Hematopoietic multipotent progenitor cell treated with erythropoietin and hydrocortisone succinate and interleukin-3 and kit ligand, for 6 days (in vitro differentiated cells): ENCODE data around the gene TUBGCP4.
A peak's percentile ranks its signal among the peaks of the same experiment; 100 is the strongest.
"Not testable (repeated sequence)": the region's sequence is repeated elsewhere in the genome, so short reads cannot be mapped to it uniquely, and the experiment has no call there.

Experiments
- DNase-seq: peaks from one replicate; pipeline ENCODE4 v3.0.0-alpha.2; 2015

TUBGCP4 gene, protein sequence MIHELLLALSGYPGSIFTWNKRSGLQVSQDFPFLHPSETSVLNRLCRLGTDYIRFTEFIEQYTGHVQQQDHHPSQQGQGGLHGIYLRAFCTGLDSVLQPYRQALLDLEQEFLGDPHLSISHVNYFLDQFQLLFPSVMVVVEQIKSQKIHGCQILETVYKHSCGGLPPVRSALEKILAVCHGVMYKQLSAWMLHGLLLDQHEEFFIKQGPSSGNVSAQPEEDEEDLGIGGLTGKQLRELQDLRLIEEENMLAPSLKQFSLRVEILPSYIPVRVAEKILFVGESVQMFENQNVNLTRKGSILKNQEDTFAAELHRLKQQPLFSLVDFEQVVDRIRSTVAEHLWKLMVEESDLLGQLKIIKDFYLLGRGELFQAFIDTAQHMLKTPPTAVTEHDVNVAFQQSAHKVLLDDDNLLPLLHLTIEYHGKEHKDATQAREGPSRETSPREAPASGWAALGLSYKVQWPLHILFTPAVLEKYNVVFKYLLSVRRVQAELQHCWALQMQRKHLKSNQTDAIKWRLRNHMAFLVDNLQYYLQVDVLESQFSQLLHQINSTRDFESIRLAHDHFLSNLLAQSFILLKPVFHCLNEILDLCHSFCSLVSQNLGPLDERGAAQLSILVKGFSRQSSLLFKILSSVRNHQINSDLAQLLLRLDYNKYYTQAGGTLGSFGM

DNA sequence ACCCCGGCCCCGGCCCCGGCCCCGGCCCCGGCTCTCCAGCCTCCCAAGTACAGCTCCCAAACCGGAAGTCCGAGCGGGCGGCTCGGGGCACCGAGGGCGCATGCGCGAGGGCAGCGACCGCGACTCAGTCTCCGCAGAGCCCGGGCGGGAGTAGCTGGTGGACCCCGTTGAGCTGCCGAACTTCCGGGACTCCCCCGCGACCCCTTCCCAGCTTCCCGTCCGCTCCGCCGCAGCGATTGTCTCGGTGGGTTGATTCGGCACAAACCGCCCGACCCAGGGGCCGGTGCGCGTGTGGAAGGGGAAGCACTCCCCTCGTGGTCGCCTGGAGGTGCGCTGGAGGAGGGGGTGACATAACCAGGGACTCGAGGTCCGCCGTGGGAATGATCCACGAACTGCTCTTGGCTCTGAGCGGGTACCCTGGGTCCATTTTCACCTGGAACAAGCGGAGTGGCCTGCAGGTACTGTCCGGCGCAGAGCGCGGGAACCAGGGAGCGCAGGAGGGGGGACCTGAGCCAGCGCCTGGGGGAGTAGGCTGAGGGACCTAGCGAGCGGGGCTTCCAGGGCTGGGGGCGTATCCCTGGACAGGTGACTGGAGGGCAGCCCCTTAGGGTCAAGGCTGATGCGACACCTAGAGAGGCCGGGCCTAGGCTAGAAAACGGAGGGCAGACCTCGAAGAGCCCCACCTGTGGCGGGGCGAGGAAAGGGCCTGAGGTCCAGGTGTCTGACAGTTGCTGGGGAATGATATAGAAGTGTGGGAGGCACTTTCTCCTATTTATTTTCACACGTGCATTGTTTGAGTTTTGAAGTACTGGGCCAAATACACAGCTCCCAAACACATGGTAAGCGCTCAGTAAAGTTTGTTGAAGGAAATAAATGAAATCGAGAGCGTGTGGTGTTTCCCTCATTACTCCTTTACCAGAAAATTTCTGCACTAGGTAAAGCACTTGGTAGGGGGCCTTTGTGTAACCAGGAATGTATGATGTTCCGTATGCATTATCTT is at the start of gene TUBGCP4, which contains the start of gene ZSCAN29:
Gene TUBGCP4, plus strand, starts transcription at position 127 of the 1,000 bp plus-strand sequence. Its CDS starts 254 bp downstream, at position 381.
Gene ZSCAN29, minus strand, starts transcription at position 69 of the 1,000 bp plus-strand sequence. CDS start 1,130 bp downstream, outside the sequence.
- DNase-seq, result peak; percentile 91

DNA sequence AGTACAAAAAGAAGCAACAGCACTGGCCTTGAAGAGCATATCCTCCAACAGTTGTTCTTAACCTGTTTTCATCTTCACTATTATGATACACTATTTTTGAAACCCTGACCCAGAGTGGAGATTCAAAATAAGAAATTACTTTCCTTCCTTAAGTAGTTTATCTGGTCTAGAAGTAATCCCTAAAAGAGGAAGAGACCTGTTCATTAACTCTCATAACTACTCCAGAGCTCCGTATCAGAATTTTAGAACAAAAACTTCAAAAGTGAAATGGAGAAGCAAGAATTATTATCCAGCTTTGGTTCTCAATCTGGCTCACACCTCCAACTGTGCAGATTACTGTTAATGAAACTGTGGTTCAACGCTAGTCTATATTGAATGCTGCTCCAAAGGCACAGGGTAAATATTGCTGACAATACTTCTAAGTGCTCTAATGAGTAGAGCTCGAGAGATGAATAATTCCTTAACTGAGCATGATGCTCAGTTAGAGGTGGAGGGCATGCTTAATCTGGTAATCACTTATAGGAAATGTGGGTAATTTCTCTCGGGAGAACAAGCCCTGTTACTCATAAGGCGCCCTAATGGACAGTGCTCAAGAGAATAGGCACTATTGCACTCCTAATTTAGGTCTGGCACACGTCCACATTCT is 45.7 kb upstream of the TUBGCP4 start:
- no peak for DNase-seq

DNA sequence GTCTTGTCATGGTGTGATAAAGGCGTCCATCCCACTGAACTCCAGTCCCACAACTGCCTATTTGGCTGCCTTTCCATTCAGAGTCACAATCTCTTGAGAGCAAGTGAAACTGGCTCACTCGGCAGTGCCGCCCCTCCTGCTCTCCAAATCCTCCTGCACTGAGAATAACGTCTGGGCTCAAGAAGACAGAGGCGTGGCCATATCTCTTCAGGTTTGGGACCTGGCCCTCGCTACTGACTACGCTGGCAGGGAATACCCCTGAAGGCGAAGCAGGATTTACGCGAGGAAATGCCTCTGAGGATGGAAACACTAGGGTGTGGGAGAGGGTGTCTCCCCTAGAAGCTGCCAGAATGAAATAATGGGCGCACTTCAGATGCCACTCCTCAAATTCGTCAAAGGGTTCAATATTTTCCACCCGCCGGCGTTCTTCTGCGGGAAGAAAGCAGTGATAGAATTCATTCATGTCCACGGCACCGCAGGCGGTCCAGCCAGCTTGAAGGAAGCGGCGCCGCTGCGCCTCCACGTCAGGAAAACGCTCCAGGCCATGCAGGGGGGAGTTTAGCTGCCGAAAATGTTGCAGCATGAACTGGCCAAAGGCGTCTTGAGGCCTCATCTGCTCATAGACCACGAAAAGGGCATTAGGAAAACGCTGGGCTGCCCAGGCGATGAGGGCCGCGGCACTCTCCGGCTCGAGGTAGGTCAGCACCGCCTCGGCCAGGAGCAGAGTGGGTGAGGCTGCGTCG is 41.5 kb upstream of the TUBGCP4 start:
- peak; percentile 59 for DNase-seq

DNA sequence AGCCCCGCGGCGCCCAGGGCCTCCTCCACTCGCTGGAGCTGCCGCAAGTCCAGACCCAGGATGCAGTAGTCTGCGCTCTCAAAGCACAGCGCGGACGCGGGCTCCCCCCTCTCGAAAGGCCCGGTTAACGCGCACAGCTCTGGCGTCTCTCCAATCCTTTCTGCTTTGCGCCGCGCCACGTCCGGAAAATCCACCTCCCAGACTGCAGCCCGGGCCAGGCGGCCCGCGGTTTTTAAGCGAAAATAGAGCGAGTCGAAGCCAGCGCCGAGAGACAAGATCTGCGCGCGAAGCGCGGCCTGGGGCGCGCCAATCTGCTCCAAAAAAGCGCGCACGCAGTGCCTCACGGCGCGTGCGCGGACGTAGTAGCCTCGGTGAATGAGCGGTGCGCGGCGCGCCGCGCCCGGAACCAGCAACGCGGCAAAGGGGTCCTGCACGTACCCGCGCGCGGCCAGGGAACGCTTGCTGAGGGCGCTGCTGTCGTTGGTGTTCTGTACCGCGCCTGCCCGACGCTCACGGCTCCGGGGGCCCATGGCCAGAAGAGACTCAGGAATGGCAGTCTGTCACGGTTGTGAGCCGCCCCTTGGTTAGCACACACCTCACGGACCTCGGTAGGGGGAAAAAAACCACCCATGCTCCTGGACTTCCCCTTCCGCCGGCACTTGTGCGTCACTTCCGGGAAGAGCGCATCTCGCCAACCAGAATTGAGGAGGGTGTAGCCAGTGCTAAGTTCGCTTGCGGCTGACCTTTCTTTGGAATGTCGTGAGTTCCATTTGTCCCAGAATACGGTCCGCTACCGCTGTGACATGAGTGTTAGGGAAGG is 40.7 kb upstream of the TUBGCP4 start, which contains the start of gene LCMT2:
Gene LCMT2, minus strand, starts transcription at position 614 of the 820 bp plus-strand sequence. Its CDS starts 84 bp downstream, at position 530.
- peak; percentile 96 for DNase-seq

DNA sequence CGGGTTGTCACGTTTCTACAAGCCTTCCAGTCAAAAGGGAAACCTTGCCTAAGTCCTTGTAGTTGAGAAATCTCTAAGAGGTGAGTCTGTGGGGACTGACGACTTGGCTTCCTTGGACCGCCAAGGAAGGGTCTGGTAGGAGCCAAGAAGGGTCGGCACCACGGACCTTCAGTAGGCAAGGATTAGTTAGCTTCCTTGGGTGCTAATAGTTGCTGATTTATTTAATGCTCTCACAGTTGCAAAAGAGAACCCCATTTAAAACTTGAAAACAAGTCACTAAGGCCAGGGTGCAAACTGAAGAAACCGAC is 40.2 kb upstream of the TUBGCP4 start:
- no peak for DNase-seq

DNA sequence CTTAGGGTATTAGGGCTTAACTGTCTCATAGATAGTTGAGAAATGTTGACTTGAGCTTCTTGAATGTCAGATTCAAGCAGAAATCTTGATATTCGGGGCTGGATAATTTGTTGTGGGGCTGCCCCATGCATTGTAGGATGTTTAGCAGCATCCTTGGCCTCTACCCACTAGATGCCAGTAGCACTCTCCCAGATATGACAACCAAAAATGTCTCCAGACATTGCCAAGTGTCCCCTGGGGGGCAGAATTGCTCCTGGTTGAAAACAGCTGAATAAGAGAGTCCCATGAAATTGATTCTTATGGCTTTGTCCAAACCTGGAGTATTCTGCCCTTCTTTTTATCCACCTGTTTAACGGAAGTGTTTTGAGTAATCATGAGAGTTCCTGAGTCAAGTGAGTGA is 24.6 kb upstream of the TUBGCP4 start:
- peak; percentile 37 for DNase-seq

DNA sequence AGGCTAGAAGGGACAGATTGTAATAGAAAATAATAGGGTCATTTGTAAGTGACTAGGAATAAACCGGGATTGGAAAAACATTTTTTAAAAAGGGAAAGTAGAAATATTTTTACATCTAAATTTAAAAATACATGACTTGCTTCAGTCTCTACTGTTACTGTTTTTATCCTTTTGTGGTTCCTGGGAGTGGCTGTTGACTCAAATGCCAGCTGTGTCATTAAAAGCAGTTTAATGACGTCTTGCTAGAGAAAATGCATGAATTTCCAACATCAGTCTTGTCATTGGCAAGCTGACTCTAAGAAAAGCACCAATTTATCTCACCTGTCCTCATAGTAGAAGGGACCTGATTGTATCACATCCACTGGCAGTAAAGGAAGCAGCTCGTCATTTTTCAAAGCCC is 23.8 kb upstream of the TUBGCP4 start:
- DNase-seq, result no peak

DNA sequence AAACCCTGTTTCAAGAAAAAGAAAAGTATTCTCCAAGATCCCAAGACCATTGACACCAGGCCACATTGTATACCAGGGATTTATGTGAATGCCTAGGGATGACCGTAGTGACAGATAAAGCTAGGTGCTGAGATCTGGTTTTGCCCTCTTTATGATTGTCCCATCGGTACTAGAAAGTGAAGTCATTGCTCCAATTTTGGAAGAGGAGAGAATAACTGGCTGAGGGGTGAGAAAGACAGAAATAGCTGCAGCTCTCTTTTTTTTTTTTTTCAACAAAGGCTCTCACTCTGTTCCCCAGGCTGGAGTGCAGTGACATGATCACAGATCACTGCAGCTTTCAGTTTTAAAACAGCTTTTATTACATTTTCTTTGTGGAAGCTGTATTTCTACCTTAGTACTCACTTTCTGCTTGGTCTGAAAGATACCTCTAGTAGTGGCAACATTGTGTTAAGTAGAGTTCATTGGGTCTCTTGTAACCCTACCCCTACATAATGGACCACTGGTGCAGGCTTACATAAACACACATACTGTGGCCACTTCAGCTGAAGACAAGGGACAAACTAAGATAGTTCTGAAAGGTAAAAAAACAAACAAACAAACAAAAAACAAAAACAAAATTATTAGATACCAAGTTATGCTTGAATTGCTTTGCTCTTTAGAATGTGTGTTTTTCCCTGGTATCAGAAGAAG is 18.1 kb upstream of the TUBGCP4 start:
- DNase-seq, result no peak

DNA sequence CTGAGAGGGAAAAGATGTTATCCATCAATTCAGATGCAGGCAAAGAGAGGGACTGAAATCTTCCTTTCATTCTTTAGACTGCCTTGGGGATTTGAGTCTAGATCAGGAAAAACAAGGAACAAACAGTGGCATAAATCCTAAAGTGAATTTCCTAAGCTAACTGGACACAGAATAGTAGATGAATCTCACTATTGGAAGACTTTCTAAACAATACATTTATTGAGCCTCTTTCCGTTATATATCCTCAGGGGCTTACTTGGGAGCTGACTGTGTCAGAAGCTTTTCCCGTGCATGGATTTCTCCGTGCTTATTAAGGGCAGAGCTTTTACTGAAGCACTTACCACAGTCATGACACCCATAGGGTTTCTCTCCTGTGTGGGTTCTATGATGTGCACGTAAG is 10.1 kb upstream of the TUBGCP4 start:
- DNase-seq, result no peak

DNA sequence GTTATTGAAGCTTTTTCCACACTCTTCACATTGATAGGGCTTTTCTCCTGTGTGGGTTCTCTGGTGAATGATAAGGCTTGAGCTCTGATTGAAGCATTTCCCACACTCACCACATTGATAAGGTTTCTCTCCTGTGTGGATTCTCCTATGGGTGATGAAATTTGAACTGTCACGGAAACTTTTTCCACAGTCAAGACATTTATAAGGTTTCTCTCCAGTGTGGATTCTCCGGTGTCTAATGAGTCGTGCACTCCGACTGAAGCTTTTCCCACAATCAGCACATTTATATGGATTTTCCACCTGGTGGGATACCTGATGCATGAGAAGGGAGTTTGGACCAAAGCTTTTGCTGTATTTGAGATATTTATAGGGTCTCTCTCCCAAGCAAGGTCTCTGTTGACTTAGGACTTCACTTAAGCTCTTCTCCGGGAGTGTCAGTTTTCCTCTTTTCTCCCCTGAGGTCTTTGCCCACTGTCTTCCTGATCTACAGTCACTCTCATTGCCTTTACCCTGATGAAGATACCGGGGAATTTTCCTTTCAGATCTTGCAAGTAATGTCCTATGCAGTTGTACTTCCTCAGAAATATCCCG is 9.5 kb upstream of the TUBGCP4 start:
- DNase-seq, result no peak

DNA sequence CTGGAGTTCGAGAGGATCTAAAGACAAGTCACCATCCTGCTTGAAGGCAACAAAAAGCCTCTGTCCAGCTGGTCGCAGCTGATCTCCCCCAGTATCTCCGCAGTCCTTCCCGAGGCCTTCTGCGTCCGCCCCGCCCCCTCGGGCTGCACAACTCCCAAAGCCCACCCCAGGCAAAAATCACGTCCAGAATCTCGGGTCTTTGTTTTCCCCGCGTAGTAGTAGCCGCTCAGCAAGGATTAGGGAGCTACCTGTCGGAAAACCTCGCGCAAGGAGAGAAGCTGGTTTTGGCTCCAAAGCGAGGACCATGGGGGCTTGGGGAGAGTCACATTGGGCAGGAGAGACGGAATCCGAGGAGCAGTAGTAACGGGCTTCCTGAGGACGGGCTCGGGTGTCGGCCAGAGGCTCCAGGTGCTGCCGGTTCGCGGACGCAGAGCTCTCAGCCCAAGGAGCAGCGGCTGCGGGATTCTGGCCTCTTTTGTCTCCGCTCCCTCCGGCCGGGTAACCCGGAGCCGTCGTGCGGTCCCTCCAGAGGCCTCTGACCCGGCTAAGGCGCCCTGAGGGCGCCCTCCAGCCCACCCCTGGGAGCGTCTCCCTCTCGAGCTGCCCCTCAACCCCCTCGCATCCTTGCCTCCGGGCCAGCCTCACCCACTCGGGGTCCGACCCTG is 459 bp upstream of the TUBGCP4 start:
- peak; percentile 45 for DNase-seq

DNA sequence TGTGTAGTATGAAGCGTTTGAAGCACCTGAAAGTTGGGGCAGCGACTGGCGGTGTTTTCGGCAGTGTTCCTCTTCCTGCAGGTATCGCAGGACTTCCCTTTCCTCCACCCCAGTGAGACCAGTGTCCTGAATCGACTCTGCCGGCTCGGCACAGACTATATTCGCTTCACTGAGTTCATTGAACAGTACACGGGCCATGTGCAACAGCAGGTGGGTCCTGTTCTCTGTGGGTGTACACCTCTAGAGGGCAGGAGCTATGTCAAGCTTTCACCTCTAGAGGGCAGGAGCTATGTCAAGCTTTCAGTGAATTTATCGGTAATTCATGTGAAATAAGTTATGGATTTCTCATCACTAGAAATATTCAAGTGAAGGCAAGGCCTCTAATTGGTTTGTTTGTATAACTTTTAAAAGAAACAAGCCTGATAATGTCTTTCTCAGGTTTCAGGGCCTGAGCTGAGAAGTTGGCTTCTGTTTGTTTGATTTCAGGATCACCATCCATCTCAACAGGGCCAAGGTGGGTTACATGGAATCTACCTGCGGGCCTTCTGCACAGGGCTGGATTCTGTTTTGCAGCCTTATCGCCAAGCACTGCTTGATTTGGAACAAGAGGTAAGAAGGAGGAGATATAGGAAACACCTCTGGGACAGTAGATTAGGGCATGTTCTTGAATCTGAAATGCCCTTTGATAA is 5.3 kb downstream of the TUBGCP4 start:
- DNase-seq, result peak; percentile 78

DNA sequence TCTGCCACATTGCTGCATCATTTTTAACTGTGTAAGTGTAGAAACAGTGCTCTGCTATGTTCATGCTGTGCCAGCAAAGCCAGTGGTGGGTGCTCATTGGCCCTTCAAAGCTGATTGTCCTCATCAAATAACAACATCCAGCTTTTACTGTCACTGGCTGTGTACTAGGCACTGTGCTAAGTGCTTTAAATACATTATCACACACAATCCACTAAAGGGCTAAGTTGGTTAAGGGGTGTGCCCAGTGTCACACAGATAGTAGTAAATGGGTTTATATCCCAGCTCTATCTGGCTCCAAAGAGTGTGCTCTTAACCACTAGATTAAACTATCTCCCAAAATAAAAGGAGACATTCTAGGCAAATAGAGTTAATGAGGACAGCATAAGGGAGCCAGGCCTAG is 7.7 kb downstream of the TUBGCP4 start:
- DNase-seq, result peak; percentile 72

DNA sequence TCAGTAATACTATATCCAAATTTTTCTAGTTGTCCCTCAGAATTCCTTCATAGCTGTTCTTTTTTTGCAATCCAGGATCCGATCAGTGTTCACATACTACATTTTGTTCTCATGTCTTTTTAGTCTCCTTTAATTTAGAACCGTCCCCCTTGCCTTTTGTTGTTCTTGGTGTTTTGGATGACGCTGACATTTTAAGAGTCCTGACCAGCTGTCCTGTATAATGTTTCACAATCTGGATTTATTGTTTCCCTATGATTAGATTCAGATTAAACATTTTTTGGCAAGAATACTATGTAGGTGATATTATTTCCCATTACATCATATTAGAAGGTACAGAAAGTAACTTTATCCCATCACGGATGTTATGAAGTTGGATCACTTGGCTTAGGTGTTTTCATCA is 11.4 kb downstream of the TUBGCP4 start:
- DNase-seq, result no peak

DNA sequence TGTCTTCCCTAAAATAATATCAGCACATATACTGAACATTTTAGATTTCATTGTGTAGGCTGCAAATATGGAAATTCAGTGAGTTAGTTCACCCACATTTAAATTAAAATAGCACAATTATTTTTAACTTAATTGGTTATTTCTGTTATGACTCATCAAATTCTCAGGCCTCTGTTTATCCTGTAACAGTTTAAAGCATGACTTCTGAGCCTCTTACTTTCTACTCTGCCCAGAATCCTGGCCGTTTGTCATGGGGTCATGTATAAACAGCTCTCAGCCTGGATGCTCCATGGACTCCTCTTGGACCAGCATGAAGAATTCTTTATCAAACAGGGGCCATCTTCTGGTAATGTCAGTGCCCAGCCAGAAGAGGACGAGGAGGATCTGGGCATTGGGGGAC is 12.2 kb downstream of the TUBGCP4 start:
- DNase-seq, result no peak

DNA sequence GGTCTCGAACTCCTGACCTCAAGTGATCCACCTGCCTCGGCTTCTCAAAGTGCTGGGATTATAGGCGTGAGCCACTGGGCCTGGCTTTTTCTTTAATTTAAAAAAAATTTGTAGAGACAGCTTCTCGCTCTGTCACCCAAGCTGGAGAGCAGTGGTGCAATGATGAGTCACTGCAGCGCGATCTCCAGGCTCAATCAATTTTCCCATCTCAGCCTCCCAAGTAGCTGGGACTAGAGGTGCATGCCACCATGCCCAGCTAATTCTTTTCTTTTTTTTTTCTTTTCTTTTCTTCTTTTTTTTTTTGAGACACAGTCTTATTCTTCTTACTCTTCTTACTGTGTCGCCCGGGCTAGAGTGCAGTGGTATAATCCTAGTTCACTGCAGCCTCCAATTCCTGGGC is 19.8 kb downstream of the TUBGCP4 start:
- no peak for DNase-seq

DNA sequence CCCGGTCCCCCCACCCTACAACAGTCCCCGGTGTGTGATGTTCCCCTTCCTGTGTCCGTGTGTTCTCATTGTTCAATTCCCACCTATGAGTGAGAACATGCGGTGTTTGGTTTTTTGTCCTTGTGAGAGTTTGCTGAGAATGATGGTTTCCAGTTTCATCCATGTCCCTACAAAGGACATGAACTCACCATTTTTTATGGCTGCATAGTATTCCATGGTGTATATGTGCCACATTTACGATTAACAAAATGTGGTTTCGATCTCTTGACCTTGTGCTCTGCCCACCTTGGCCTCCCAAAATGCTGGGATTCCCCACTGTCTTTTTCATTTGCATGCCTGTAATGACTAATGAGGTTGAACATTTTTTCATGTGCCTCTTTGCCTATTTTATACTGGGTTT is 22.7 kb downstream of the TUBGCP4 start:
- DNase-seq, result not testable (repeated sequence)

DNA sequence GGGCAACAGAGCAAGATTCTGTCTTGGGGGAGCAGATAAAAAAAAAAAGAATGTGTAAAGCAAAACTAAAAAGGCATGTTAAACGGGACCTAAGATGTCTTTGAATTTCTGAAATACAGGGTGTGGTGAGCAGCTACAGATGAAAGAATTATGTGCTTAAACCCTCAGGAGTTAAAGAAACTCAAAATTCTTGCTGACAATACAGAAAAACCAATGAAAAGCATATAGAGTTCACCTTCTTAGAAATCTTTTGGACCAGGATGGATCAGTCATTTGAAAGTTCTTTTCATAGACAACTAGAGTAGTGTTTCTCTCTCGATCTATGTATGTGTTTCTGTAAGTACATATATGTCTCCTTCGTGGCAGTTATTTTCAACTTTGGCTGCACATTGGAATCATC is 31.4 kb downstream of the TUBGCP4 start:
- no peak for DNase-seq

DNA sequence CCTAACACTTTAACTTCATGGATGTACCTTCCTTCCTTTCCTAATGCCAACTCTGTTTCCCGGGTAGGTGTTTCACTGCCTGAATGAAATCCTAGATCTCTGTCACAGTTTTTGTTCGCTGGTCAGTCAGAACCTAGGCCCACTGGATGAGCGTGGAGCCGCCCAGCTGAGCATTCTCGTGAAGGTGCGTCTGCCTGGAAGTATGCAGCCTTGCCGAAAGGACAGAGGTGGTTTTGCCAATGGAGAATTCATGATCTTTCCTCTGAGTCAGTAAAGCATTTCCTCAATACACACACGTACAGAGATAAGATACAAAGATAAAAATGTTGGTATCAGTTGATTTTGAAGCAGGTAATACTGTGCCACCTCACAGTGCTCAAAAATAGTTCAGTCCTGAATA is 32.7 kb downstream of the TUBGCP4 start:
- DNase-seq, result no peak
